HG03045 (cell line): ENCODE data around the gene TMEM201.

Experiments used
- ATAC-seq: cut with Tn5 transposase; IDR thresholded peaks from one replicate; pipeline ENCODE4 v1.9.1; 2021; ENCODE audit warnings: mild to moderate bottlenecking, moderate library complexity; ENCODE audit not compliant: unreplicated experiment

Gene TMEM201

GRCh38 chr1:9577423-9577822 lies 11.3 kb upstream of the TMEM201 start:
- no peak for ATAC-seq

GRCh38 chr1:9580942-9581341 lies 7.8 kb upstream of the TMEM201 start:
- no peak for ATAC-seq

- ATAC-seq, result no peak
These were observed 2.5 kb upstream of the TMEM201 start for GRCh38 chr1:9586147-9586766.

- ATAC-seq, result peak; percentile 29
These were observed 520 bp downstream of the TMEM201 start for GRCh38 chr1:9589144-9589718.

- ATAC-seq, result no peak
These were observed 1.0 kb downstream of the TMEM201 start for GRCh38 chr1:9589719-9590157.

- no peak for ATAC-seq
These were observed 1.5 kb downstream of the TMEM201 start for GRCh38 chr1:9590201-9590600.

GRCh38 chr1:9590945-9591668 lies 2.4 kb downstream of the TMEM201 start:
- ATAC-seq, result no peak

GRCh38 chr1:9591669-9592509 lies 3.2 kb downstream of the TMEM201 start:
- no peak for ATAC-seq

GRCh38 chr1:9592510-9593075 lies 3.9 kb downstream of the TMEM201 start:
- no peak for ATAC-seq

GRCh38 chr1:9593147-9593491 lies 4.4 kb downstream of the TMEM201 start:
- no peak for ATAC-seq

- no peak for ATAC-seq
These were observed 5.1 kb downstream of the TMEM201 start for GRCh38 chr1:9593492-9594465.

GRCh38 chr1:9594471-9595155 lies 5.9 kb downstream of the TMEM201 start:
- no peak for ATAC-seq

GRCh38 chr1:9595156-9595967 lies 6.7 kb downstream of the TMEM201 start:
- ATAC-seq, result no peak

- ATAC-seq, result no peak
These were observed 7.2 kb downstream of the TMEM201 start for GRCh38 chr1:9595968-9596340.

GRCh38 chr1:9596415-9597123 lies 7.9 kb downstream of the TMEM201 start:
- no peak for ATAC-seq

GRCh38 chr1:9597361-9598315 lies 8.9 kb downstream of the TMEM201 start:
- ATAC-seq, result no peak

GRCh38 chr1:9598316-9598700 lies 9.6 kb downstream of the TMEM201 start:
- ATAC-seq, result no peak
